ENCODE measurements around the gene TMEM240. TPM values are rescaled to one million over a fixed set of nuclear protein-coding genes. Genes with fewer than 3 reads are reported as not detected.

The TMEM240 gene
- total RNA-seq, 1 donor from 2014 or later: 1.6 TPM

DNA sequence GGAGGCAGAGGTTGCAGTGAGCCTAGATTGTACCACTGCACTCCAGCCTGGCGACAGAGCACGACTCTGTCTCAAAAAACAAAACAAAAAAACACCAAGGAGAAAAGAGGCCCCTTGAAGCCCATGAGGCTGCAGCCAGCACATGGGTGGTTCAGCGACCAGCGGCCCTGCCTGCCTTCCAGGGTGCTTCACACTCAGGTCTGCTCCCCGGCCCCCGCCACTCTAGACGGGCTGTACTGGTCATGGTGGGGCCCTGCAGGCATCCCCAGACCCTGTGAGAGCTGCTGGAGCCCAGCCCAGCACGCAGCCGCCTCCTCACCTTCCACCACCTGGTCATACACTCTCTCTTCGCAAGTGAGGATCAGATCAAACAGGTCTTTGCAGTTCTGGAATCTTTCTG is 4.1 kb upstream of the TMEM240 start:
- no peak for DNase-seq (ENCODE audit: low read depth)
- TF ChIP-seq, protein P1, sequence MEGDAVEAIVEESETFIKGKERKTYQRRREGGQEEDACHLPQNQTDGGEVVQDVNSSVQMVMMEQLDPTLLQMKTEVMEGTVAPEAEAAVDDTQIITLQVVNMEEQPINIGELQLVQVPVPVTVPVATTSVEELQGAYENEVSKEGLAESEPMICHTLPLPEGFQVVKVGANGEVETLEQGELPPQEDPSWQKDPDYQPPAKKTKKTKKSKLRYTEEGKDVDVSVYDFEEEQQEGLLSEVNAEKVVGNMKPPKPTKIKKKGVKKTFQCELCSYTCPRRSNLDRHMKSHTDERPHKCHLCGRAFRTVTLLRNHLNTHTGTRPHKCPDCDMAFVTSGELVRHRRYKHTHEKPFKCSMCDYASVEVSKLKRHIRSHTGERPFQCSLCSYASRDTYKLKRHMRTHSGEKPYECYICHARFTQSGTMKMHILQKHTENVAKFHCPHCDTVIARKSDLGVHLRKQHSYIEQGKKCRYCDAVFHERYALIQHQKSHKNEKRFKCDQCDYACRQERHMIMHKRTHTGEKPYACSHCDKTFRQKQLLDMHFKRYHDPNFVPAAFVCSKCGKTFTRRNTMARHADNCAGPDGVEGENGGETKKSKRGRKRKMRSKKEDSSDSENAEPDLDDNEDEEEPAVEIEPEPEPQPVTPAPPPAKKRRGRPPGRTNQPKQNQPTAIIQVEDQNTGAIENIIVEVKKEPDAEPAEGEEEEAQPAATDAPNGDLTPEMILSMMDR (conservative IDR thresholded peaks at IDR 0.05; ENCODE audit: low read depth, low read length): no peak
- no peak overlapping the region for H3K4me3 ChIP-seq (ENCODE audit: low read depth, low read length)

DNA sequence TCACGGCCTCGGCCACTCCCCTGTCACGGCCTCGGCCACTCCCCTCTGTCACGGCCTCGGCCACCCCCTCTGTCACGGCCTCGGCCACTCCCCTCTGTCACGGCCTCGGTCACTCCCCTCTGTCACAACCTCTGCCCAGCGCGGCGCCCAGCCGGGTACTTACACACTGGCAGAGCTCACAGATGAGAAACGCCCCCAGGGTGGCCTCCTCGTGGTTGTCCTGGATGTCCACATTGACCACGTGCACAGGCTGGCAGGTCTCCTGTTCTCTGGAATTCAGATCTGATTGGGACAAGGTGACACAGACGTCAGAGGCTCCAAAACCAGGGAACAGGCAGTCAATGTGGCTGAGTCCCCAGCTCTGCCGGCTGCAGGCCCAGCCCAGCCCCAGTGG is 3.3 kb upstream of the TMEM240 start:
- no peak overlapping the region for H3K4me3 ChIP-seq (ENCODE audit: low read depth, low read length)
- TF ChIP-seq, protein P1 (conservative IDR thresholded peaks at IDR 0.05; ENCODE audit: low read depth, low read length): no peak
- DNase-seq (ENCODE audit: low read depth): no peak

DNA sequence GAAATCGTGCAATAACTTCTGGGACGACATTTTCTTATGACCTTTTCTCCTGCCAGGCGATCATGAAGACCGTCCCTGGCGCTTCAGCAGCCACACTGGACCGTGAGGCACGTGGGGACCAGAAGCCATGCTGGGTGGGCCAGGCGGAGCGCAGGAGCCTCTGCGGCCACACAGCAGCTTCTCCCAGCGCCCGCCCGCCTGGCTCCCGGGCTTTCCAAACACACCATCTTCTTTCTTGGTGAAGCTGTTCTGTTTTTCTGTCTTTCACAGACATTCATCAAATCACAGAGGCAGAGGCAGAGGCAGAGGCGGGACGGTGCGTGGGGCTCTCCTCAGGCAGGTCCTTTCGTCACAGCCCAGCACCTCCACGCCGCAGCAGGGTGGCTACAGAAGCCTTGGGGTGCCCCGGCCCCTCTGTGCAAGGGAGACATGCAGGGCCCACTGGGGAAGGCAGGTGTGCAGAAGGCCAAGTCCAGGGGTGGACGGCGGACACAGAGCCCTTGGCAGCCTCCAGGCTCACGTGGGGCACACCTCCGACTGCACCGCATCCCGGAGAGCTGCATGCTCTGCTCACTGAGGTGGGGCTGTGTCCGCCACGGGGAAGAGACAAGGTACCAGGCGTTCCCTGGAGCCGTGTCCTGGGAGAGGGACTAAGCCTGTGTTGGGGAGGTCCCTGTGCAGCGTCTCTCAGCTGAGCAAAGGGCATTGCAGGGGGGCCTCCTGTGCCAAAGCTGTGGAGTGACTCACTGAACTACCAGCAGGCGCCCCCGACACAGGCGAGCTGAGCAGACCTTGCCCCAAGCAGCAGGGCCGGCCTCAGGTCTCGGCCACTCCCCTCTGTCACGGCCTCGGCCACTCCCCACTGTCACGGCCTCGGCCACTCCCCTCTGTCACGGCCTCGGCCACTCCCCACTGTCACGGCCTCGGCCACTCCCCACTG is 2.6 kb upstream of the TMEM240 start:
- TF ChIP-seq, protein P1 (conservative IDR thresholded peaks at IDR 0.05; ENCODE audit: low read depth, low read length): no peak
- DNase-seq (ENCODE audit: low read depth): no peak
- H3K4me3 ChIP-seq (ENCODE audit: low read depth, low read length): no peak overlapping the region

DNA sequence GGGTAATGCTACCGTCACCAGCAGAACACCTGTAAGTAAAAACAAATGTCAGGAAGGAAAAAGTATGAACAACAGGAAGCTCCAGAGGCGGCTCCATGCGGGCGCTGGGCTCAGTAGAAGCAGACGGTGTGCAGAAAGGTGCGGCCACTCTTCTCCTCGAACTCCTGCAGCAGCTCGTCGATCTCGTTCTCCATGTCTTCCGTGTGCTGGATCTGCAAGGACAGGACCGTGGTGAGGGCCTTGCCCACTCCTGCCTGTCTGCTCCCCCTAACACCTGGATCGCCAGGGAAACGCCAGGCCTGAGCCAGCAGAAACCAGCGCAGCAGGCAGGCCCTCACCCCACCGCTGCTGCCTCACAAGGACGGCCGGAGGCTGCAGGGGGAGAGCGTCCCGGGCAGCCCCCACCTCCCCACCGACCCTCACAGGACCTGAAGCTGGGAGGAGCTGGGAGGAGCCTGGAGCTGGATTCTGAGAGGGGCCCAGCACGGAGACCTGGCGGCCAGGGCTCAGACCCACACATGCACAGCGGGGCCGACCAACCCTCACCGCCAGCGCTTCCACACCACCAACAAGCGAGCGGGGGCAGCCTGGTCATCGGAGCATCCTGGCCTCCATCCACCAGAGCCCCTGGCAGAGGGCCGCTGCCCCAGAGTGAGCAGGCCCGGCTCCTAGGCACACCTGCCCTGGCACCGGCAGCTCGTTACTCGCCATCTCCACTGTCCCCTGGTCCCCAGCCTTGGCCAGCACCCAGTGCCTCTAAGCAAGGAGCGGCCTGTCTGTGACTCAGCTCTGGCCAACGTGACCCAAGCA is 1.7 kb upstream of the TMEM240 start:
- TF ChIP-seq, protein P1 (conservative IDR thresholded peaks at IDR 0.05; ENCODE audit: low read depth, low read length): no peak
- no peak overlapping the region for H3K4me3 ChIP-seq (ENCODE audit: low read depth, low read length)
- no peak for DNase-seq (ENCODE audit: low read depth)

DNA sequence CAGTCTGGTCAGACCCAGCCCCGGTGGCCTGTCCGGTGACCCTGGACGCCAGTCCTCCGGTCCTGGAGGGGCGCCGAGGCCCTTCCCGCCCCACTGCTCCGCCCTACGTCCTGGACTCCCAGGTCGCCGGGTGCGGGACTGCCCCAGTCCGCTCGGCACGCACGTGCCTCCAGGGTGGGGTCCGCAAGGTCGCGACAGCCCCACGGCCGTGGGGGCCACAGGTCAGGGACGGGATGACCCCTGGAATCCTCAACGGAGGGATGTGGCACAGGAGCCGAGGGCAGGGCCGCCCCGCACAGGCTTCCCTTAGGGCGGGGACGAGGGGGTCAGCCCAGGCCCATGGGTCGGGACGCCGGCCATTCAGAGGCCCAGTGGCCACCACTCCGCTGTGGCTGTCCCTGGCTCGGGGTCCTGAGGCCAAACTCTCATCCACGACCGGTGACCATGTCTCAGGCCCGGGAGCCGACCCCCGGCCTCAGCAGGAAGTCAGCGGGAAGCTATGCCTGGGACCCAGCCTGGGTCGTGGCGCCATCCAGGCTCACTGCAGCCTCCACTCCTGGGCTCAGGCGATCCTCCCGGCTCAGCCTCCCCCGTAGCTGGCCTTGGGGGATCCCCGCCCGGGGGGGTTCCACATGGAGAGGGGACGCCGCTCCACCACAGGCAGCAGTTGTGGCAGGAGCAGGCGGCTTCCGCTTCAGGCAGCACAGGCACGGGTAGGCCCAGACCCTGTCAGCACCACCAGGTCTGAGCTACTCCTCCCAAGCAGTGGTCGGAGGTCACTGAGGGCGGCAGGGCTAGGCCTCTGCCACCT is 599 bp upstream of the TMEM240 start:
- no peak for DNase-seq (ENCODE audit: low read depth)
- TF ChIP-seq, protein P1 (conservative IDR thresholded peaks at IDR 0.05; ENCODE audit: low read depth, low read length): no peak
- H3K4me3 ChIP-seq (ENCODE audit: low read depth, low read length): peak overlapping the region; percentile 45

DNA sequence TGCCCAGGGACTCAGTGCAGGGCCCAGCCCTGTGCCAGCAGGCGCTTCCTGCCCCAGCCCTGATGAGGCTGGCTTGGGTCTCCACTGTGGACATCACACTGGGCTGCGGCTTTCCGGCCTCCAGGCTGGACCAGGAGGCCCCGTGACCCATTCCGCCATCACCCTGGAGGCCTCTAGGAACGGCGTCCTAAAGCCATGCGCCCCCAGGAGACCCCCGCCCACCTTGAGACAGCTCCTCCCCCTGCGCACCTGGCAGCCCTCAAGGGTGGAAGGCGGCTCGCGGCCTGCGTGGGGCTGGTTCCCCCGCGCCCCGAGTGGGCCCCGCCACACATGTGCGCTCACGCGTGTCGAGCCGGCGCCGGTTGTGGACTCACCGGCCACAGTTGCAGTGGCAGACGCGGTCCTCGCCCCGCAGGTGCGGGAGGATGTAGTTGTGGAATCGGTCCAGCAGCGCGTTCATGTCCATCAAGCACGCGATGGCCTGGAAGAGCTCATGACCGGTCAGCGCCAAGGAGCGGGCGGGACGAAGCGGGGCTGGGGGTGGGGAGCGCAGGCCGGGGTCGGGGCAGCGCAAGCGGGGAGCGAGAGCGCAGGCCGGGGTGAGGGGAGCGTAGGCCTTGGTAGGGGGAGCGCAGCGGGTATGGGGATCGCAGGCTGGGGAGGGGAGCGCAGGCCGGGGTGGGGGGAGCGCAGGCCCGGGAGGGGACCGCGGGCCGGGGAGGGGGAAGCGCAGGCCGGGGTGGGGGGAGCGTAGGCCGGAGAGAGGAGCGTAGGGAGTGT is 924 bp downstream of the TMEM240 start:
- DNase-seq (ENCODE audit: low read depth): no peak
- peak overlapping the region; percentile 45 for H3K4me3 ChIP-seq (ENCODE audit: low read depth, low read length)
- TF ChIP-seq, protein P1 (conservative IDR thresholded peaks at IDR 0.05; ENCODE audit: low read depth, low read length): no peak

Data from epithelial cell of proximal tubule (primary cell).